Karpas-422 (cell line): ENCODE results near the gene MSRB1. TPM values are rescaled to one million over a fixed set of nuclear protein-coding genes. Genes with fewer than 3 reads are reported as not detected.

Experiments
- DNase-seq: peaks from one replicate; pipeline ENCODE4 v3.0.0-alpha.2; 2015
- H2AFZ ChIP-seq: fragments of 200-600 bp; sonication (generic); 2 replicates; pipeline ENCODE4 v1.6.1; 2014; ENCODE audit warnings: antibody characterized with exemption, low read length, mixed read lengths
- H3K27ac ChIP-seq: fragments of 200-600 bp; sonication (generic); 2 replicates; pipeline ENCODE4 v1.5.1; 2014; ENCODE audit warnings: mild to moderate bottlenecking, low read length, moderate library complexity
- H3K27me3 ChIP-seq: fragments of 200-600 bp; sonication (generic); 2 replicates; pipeline ENCODE4 v1.6.1; 2014; ENCODE audit warnings: low read length, mixed read lengths
- H3K36me3 ChIP-seq: fragments of 200-600 bp; sonication (generic); 2 replicates; pipeline ENCODE4 v1.6.1; 2014; ENCODE audit warnings: low read length, mixed read lengths; ENCODE audit not compliant: insufficient read depth
- H3K4me1 ChIP-seq: fragments of 200-600 bp; sonication (generic); 2 replicates; pipeline ENCODE4 v1.6.1; 2014; ENCODE audit warnings: mild to moderate bottlenecking, low read length, mixed read lengths
- H3K4me2 ChIP-seq: fragments of 200-600 bp; sonication (generic); 2 replicates; pipeline ENCODE4 v1.6.1; 2014; ENCODE audit warnings: low read length, low read depth, mild to moderate bottlenecking; ENCODE audit not compliant: poor library complexity, severe bottlenecking
- H3K4me3 ChIP-seq: fragments of 200-600 bp; sonication (generic); 2 replicates; pipeline ENCODE4 v1.5.1; 2014; ENCODE audit warnings: mild to moderate bottlenecking, antibody characterized with exemption, low read length, mixed read lengths
- H3K79me2 ChIP-seq: fragments of 200-600 bp; sonication (generic); 2 replicates; pipeline ENCODE4 v1.6.1; 2014; ENCODE audit warnings: mild to moderate bottlenecking, low read length, mixed read lengths
- H3K9ac ChIP-seq: fragments of 200-600 bp; sonication (generic); 2 replicates; pipeline ENCODE4 v1.6.0; 2014; ENCODE audit warnings: low read length
- H3K9me2 ChIP-seq: fragments of 200-600 bp; sonication (generic), shearing (Covaris generic); replicated peaks from 2 replicates; pipeline ENCODE4 v1.6.0; 2014; ENCODE audit warnings: mild to moderate bottlenecking, low read length, moderate library complexity; ENCODE audit not compliant: insufficient read depth
- H3K9me3 ChIP-seq: fragments of 300-700, 200-600 bp; sonication (generic); 2 replicates; pipeline ENCODE4 v1.6.1; 2014; ENCODE audit warnings: low read length, mixed read lengths
- H4K20me1 ChIP-seq: fragments of 200-600 bp; sonication (generic); 2 replicates; pipeline ENCODE4 v1.6.1; 2014; ENCODE audit warnings: mild to moderate bottlenecking, antibody characterized with exemption, low read length, low read depth; ENCODE audit not compliant: insufficient read depth
- total RNA-seq: library from RNA; depleted of rRNA; stranded (reverse); fragments of >200 nt; shearing (Covaris generic); gene quantifications from 2 replicates; pipeline ENCODE4 v1.2.3, GENCODE V29; 2014; ENCODE audit warnings: low replicate concordance

The MSRB1 gene
- total RNA-seq, 1 experiment from 2014 or later = 4.8 TPM

GRCh38 chr16:1930338-1930720 is 12.7 kb downstream of the MSRB1 start:
- no peaks in the 10 kb centered on the region for H4K20me1 ChIP-seq
- H3K9ac ChIP-seq = no peak overlapping the region
- H3K79me2 ChIP-seq = no peaks in the 10 kb centered on the region
- no peaks in the 10 kb centered on the region for H3K27me3 ChIP-seq
- no peak overlapping the region; the same call in 1 of the 2 replicates for H2AFZ ChIP-seq
- no peaks in the 10 kb centered on the region for H3K9me3 ChIP-seq
- no peaks in the 10 kb centered on the region for H3K9me2 ChIP-seq
- H3K4me1 ChIP-seq = peaks cover 7% of the 10 kb centered on the region
- H3K4me3 ChIP-seq = no peak overlapping the region
- H3K27ac ChIP-seq = no peak overlapping the region
- no peak overlapping the region for H3K4me2 ChIP-seq
- no peak for DNase-seq
- no peaks in the 10 kb centered on the region for H3K36me3 ChIP-seq

GRCh38 chr16:1929578-1930337 is 13.2 kb downstream of the MSRB1 start:
- H3K27ac ChIP-seq = no peak overlapping the region
- peak overlapping the region; percentile 65 for H3K4me2 ChIP-seq
- H4K20me1 ChIP-seq = no peaks in the 10 kb centered on the region
- peak overlapping the region; percentile 66 for H3K9ac ChIP-seq
- H3K36me3 ChIP-seq = no peaks in the 10 kb centered on the region
- H3K4me1 ChIP-seq = peaks cover 7% of the 10 kb centered on the region
- H3K27me3 ChIP-seq = no peaks in the 10 kb centered on the region
- H2AFZ ChIP-seq = peak overlapping the region; percentile 84
- peak; percentile 95 for DNase-seq
- no peaks in the 10 kb centered on the region for H3K9me3 ChIP-seq
- no peaks in the 10 kb centered on the region for H3K9me2 ChIP-seq
- H3K4me3 ChIP-seq = peak overlapping the region; percentile 55; the same call in 1 of the 2 replicates
- H3K79me2 ChIP-seq = no peaks in the 10 kb centered on the region

- peak overlapping the region; percentile 66 for H3K9ac ChIP-seq
- peak overlapping the region; percentile 56 for H2AFZ ChIP-seq
- no peaks in the 10 kb centered on the region for H3K27me3 ChIP-seq
- no peaks in the 10 kb centered on the region for H3K9me3 ChIP-seq
- no peak overlapping the region for H3K27ac ChIP-seq
- peak overlapping the region; percentile 55; the same call in 1 of the 2 replicates for H3K4me3 ChIP-seq
- DNase-seq = peak; percentile 48
- peak overlapping the region; percentile 65 for H3K4me2 ChIP-seq
- H4K20me1 ChIP-seq = no peaks in the 10 kb centered on the region
- H3K79me2 ChIP-seq = no peaks in the 10 kb centered on the region
- H3K4me1 ChIP-seq = peaks cover 7% of the 10 kb centered on the region
- H3K36me3 ChIP-seq = no peaks in the 10 kb centered on the region
- no peaks in the 10 kb centered on the region for H3K9me2 ChIP-seq
Measured at GRCh38 chr16:1929105-1929504, 13.9 kb downstream of the MSRB1 start.

GRCh38 chr16:1926271-1926670 is 16.7 kb downstream of the MSRB1 start:
- H3K9ac ChIP-seq = no peak overlapping the region
- H3K27me3 ChIP-seq = no peaks in the 10 kb centered on the region
- no peaks in the 10 kb centered on the region for H3K9me2 ChIP-seq
- no peak overlapping the region for H3K27ac ChIP-seq
- no peak overlapping the region for H3K4me2 ChIP-seq
- H3K4me3 ChIP-seq = no peak overlapping the region
- no peaks in the 10 kb centered on the region for H3K36me3 ChIP-seq
- peaks cover 7% of the 10 kb centered on the region for H3K4me1 ChIP-seq
- no peaks in the 10 kb centered on the region for H3K79me2 ChIP-seq
- no peak for DNase-seq
- H3K9me3 ChIP-seq = no peaks in the 10 kb centered on the region
- no peaks in the 10 kb centered on the region for H4K20me1 ChIP-seq
- no peak overlapping the region for H2AFZ ChIP-seq

- no peaks in the 10 kb centered on the region for H3K36me3 ChIP-seq
Measured at GRCh38 chr16:1924095-1924494, 18.9 kb downstream of the MSRB1 start.

GRCh38 chr16:1923299-1924034 is 19.5 kb downstream of the MSRB1 start:
- Histone ChIP-seq H2AFZ (no peak overlapping the region), H3K27ac (no peak overlapping the region), H4K20me1 (no peaks in the 10 kb centered on the region), H3K9ac (no peak overlapping the region), H3K9me3 (no peaks in the 10 kb centered on the region), H3K36me3 (no peaks in the 10 kb centered on the region), H3K4me3 (no peak overlapping the region), H3K27me3 (no peaks in the 10 kb centered on the region), H3K79me2 (no peaks in the 10 kb centered on the region), H3K9me2 (no peaks in the 10 kb centered on the region), H3K4me2 (no peak overlapping the region), H3K4me1 (no peaks in the 10 kb centered on the region)
- DNase-seq = no peak

More at GRCh38 chr16:1924095-1924494, 18.9 kb downstream of the MSRB1 start:
- DNase-seq = no peak
- no peak overlapping the region for H3K4me3 ChIP-seq
- no peak overlapping the region for H3K4me2 ChIP-seq
- no peak overlapping the region for H2AFZ ChIP-seq
- no peaks in the 10 kb centered on the region for H3K9me3 ChIP-seq
- H3K9ac ChIP-seq = no peak overlapping the region
- H3K79me2 ChIP-seq = no peaks in the 10 kb centered on the region
- peaks cover under 1% of the 10 kb centered on the region for H3K4me1 ChIP-seq
- no peak overlapping the region for H3K27ac ChIP-seq
- H3K27me3 ChIP-seq = no peaks in the 10 kb centered on the region
- no peaks in the 10 kb centered on the region for H4K20me1 ChIP-seq
- no peaks in the 10 kb centered on the region for H3K9me2 ChIP-seq

GRCh38 chr16:1922357-1922756 is 20.6 kb downstream of the MSRB1 start:
- H3K9me2 ChIP-seq = no peaks in the 10 kb centered on the region
- H3K9ac ChIP-seq = no peak overlapping the region
- no peak overlapping the region for H3K4me2 ChIP-seq
- H3K27ac ChIP-seq = no peak overlapping the region
- H3K27me3 ChIP-seq = no peaks in the 10 kb centered on the region
- H3K79me2 ChIP-seq = no peaks in the 10 kb centered on the region
- DNase-seq = no peak
- no peaks in the 10 kb centered on the region for H4K20me1 ChIP-seq
- H2AFZ ChIP-seq = no peak overlapping the region
- H3K4me3 ChIP-seq = no peak overlapping the region
- H3K36me3 ChIP-seq = no peaks in the 10 kb centered on the region
- no peaks in the 10 kb centered on the region for H3K4me1 ChIP-seq
- no peaks in the 10 kb centered on the region for H3K9me3 ChIP-seq

GRCh38 chr16:1920727-1921171 is 22.2 kb downstream of the MSRB1 start:
- no peak overlapping the region for H3K4me2 ChIP-seq
- no peaks in the 10 kb centered on the region for H3K4me1 ChIP-seq
- no peak overlapping the region for H2AFZ ChIP-seq
- no peak overlapping the region for H3K27ac ChIP-seq
- H3K9me2 ChIP-seq = no peaks in the 10 kb centered on the region
- no peaks in the 10 kb centered on the region for H3K36me3 ChIP-seq
- H3K79me2 ChIP-seq = no peaks in the 10 kb centered on the region
- peak; percentile 71 for DNase-seq
- no peak overlapping the region for H3K9ac ChIP-seq
- no peaks in the 10 kb centered on the region for H4K20me1 ChIP-seq
- H3K27me3 ChIP-seq = no peaks in the 10 kb centered on the region
- H3K9me3 ChIP-seq = no peaks in the 10 kb centered on the region
- no peak overlapping the region for H3K4me3 ChIP-seq
